ENCODE results near the gene PAFAH1B1.
"Not testable (repeated sequence)": the region's sequence is repeated elsewhere in the genome, so short reads cannot be mapped to it uniquely, and the experiment has no call there.

The PAFAH1B1 gene

DNA sequence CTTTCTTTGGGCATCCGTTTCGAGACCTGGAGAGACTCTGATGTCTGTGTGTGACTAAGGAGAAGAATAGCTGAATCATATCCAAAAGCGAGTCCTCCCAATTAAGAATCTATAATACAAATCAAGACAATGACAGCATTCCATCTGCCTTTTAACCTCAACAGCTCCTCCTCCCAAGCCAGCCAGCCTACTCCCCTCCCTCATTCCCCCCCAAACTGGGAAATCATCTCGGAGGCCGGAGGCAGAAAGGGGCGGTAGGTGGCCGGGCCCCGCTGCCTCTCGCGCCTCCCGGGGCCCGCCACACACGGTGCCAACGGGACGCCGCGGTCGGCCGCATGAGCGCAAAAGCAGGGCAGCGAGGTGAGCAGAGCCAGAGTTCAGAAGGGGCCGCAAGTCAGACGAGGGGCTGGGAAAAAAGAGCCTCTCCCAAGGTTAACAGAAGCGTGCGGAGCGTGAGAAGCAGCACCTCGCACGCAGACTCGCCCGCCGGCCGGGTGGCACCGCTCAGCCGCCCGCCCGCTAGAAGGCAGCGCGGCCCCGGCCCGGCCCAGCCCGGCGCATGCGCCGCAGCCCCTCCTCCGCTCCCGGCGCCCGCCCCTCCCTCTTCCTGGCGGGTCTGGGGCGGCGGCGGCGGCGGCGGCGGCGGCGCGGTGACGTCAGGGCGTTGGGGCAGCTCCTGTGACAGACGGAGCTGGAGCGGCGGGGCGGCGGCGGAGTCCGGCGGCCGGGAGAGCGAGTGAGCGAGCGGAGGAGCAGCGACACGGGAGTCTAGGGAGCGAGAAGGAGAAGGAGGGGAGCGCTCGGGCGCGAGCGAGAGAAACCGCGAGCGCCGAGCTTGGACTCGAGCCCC is at the start of gene PAFAH1B1:
Gene PAFAH1B1 (plus strand): TSS at position 684 of the 850 bp plus-strand sequence. CDS start 44,635 bp downstream, outside the sequence.
- DNase-seq: peak; percentile 32 to 95 (median 86)

DNA sequence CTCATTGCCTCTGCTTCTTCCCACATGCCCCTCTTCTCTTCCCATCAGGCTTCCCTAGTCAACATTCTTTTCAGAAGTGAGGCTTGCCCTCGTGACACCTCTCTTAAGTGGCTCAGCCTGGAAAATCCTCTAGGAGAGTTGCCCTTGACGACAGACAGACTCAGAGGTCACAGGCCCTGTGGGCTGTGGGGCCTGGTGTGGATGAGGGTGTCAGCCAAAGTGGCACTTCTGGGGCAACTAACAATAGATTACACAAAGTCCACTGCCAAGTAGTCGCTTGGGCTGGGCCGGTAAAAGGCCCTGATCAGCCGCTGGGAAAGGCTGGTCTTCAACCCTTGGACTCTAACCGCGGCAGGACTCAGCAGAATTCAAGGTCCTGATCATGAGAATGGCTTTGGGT is 48.1 kb upstream of the PAFAH1B1 start:
- no peak for DNase-seq

DNA sequence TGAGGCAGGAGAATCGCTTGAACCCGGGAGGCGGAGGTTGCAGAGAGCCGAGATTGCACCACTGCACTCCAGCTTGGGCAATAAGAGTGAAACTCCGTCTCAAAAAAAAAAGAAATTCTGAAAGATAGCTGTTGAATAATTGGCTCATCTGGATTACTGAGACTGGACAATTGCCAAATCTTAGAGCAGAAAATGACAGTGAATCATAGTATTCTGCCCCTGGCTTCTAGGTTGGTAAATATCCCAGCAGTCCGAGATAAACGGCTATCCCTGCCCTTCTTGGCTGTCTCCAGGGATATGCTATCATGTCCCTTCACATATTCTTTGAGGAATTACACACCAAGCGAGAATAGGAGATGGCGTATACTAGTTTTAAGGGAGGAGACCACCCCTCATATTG is 46.3 kb upstream of the PAFAH1B1 start:
- no peak for DNase-seq

DNA sequence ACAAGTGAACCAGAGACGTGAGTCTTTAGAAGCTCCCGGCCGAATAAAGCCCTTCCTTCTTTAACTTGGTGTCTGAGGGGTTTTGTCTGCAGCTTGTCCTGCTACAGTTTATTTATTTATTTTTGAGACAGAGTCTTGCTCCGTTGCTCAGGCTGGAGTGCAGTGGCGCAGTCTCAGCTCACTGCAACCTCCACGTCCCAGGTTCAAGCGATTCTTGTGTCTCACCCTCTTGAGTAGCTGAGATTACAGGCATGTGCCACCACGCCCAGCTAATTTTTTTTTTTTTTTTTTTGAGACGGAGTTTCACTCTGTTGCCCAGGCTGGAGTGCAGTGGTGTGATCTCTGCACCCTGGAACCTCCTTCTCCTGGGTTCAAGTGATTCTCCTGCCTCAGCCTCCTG is 45.4 kb upstream of the PAFAH1B1 start:
- not testable (repeated sequence) for DNase-seq

DNA sequence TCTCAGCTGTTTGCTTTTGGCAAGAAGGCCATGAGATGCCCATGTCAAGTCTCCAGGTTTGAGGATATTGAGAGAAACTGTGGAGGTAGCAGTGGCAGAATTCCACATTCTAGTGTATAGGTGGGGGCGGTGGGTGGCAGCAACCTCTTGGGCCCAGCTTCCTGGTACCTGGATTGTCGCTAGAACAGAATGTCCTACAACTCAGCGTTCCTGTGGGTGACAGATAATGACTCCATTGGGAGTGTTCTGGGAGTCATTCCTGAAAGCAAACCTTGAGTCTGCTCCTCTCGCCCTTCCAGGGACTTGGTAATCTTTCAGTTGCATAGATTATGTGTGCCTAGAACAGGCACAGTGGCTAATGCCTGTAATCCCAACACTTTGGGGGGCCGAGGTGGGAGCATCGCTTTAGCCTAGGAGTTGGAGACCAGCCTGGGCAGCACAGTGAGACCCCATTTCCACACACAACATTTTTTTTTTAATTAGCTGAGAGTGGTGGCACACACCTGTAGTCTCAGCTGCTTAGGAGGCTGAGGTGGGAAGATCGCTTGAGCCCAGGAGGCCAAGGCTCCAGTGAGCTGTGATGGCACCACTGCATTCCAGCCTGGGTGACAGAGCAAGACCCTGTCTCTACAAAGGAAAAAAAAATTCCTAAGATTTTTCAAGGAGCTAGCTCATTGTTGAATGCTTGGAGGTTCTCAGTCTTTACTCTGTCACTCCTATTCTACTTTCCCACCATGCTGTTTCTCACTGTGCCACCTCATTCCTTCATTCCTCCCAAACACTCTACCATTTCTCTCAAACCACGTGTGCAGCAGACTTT is 43.9 kb upstream of the PAFAH1B1 start:
- no peak for DNase-seq

DNA sequence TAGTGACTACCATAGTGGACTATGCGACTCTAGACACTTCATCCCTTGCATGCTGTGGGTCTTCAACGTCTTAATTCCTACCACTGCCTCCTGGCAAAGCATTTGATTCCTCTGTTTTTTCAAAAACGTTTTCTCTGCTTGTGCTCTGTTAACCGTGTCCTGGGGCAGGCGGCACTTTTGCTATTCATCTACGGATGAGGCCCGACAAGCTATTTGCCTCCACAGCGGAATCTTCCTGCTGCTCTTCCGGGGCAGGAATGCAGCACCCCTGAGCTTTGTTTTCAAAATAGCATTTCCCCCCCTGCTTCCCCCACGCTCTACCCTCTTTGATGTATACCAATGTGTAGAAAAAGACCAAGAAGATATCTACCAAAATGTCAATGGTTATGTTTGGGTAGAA is 42.0 kb upstream of the PAFAH1B1 start:
- no peak for DNase-seq

DNA sequence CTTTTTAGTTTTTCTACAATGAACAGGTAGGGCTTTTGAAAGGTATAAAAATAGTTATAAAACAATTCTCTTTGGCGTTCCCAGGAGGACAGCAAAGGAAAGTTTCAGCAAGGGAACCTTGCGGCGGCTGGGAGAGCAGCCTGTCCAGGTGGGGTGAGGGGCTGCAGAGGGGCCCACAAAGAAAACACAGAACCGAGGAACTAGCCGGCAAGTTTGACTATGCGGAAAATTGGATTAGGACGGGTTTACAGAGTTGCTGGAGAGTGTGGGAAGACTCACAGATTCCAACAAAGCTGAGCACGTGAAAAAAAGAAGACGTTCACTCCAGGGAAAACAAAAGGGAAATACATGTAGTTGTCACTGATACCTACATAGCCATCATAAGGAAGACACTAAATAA is 41.5 kb upstream of the PAFAH1B1 start:
- no peak for DNase-seq

DNA sequence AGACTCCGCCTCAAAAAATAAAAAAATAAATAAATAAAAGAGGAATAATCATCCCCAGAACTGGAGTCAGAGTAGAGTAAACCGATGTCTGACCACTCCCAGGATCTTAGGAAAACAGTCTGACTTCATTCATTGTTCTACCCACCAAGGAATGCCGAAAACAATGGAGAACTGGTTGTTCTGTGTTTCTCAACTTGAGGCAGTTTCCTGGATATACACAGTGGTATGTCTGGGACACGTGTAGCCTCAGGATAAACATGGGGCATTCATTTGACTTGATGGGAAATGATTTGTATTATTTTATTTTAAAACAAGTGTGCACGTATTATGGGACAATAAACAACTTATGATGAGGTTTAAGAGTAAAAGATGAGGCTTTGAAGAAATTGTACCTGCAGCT is 32.8 kb upstream of the PAFAH1B1 start:
- no peak for DNase-seq

DNA sequence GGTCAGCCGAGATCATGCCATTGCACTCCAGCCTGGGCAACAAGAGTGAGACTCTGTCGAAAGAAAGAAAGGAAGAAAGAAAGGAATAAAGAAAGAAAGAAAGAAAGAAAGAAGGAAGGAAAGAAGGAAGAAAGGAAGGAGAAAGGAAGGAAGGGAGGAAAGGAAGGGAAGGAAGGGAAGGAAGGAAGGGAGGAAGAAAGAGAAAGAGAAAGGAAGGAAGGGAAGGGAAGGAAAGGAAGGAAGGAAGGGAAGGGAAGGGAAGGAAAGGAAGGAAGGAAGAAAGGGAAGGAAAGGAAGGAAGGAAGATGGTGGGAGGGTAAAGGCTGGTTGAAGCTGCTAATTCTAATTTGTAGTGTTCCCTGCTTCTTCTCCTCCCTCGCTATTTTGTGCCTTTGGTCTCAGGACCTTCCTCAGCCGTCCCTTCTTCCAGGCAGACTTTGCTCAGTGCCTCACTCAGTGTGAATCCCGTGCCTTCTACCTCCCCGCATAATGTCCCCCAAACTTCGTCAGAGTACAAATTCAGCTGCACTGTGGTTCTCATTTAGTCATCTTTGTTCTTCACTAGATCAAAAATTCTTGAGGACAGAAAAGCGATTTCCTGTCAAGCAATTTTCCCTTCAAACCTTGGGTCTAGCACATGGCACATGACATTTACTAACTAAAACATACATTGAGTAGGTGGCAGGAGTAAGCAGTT is 31.1 kb upstream of the PAFAH1B1 start:
- no peak for DNase-seq

DNA sequence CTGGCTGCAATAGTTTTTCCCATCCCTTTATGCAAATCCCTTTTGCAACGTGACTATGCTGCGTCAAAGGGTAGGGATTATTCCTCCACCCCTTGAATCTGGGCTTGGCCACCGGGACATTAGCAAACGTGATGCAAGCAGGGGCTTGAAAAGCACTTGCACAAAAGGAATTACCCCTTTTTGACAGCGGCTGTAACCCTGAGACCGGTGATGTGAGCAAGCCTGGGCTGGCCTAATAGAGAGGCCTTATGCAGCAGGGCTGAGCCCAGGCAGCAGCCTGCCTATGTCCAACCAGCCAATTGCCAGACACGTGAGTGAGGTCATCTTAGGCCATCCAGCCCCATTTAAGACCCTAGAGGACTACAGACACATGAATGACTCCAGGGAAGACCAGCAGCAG is 30.4 kb upstream of the PAFAH1B1 start:
- no peak for DNase-seq

DNA sequence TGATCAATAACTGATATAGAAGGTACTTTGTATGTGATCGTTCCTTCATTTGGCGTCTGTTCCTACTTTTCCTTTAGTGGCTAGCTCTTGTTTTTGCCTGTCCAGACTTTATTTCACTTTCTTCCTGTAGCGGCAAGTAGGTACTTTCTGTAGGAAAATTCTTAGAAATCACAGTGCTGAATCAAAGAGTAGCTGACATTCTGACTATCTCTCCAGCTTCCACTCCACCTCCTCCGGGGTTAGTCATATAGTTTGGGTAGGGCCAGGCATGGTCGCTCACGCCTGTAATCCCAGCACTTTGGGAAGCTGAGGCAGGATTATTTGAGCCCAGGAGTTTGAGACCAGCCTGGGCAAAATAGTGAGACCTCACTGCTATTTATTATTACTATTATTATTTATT is 29.9 kb upstream of the PAFAH1B1 start:
- DNase-seq: no peak

DNA sequence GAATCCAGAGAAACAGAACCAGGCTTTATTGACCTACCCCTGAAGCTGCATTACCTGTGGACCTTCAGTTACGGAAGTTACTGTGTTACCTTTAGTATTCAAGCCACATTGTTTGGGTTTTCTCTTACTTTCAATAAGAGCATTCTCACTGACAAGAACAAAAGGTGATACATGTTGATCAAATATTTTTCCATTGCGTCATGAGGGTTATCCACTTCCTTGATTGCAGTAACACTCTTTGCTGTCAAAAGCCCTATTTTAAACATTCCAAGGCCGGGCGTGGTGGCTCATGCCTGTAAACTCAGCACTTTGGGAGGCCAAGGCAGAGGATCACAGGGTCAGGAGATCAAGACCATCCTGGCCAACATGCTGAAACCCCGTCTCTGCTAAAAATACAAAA is 28.6 kb upstream of the PAFAH1B1 start:
- no peak for DNase-seq

DNA sequence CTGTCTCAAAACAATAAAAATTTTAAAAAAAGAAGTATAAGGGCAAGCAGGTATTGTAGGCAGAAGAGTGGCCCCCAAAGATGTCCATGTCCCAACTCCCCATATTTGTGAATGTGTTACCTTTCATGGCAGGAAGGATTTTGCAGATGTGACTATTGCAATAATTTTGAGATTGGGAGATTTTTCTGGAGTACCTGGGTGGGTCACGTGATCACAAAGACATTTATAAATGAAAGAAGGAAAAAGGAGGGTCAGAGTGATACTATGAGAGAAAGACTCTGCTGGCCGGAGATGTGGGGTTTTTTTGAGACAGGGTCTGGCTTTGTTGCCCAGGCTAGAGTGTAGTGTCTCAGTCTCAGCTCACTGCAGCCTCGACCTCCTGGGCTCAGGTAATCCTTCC is 27.4 kb upstream of the PAFAH1B1 start:
- no peak for DNase-seq

DNA sequence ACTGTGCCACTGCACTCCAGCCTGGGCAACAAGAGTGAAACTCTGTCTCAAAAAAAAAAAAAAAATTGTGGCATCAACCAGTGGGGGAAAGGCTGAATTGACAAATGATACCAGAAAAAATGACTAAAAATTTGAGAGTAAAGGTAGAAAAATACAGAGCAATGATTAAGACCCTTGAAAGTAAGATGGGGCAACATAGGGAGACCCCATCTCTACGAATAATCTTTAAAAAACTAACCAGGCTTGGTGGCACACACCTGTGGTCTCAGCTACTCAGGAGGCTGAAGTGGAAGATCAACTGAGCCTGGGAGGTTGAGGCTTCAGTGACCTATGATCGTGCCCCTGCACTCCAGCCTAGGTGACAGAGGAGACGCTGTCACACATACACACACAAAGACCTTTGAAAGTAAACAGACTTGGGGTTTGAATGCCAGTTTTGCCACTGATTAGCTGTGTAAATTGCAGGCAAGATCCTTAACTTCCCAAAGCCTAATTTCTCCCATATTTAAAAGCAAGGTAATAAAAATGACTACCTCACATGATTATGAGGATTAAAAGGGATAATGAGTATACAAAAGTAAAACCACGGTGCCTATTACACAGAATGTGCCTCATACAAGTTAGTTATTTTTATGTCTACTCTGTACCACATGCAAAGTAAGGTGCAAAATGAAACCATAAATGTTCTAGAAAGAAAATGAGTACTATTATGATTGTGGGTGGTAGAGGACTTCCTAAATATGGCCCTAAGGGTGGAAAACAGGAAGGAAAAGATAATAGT is 21.7 kb upstream of the PAFAH1B1 start:
- DNase-seq: no peak

DNA sequence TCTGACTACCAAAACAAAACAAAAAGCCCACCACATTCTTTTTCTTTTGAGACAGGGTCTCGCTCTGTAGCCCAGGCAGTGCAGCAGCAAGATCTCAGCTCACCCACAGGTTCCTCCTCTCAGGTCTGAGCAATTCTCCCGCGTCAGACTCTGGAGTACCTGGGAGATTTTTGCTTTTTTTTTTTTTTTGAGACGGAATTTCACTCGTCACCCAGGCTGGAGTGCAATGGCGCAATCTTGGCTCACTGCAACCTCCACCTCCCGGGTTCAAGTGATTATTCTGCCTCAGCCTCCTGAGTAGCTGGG is 21.2 kb upstream of the PAFAH1B1 start:
- DNase-seq: not testable (repeated sequence)

DNA sequence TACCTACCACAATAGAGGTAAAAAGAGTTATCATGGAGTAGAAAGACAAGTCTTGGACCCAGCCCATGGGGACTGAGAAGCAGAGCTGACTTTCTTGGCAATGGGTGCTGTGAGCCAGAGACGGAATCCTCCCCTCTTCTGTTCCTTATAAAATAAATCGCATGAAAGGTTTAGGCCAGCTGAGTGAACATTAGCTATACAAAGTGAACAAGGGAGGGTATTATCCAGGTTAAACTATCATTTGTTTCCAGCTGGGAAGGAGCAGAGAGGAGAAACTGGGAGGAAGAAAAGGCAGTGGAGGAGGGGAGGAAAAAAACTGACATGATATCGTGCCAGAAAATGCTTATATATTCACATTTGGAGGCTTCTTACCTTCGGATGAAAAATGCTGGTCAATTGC is 13.3 kb upstream of the PAFAH1B1 start:
- peak in 1 of 56 donors; percentile 6 for DNase-seq

DNA sequence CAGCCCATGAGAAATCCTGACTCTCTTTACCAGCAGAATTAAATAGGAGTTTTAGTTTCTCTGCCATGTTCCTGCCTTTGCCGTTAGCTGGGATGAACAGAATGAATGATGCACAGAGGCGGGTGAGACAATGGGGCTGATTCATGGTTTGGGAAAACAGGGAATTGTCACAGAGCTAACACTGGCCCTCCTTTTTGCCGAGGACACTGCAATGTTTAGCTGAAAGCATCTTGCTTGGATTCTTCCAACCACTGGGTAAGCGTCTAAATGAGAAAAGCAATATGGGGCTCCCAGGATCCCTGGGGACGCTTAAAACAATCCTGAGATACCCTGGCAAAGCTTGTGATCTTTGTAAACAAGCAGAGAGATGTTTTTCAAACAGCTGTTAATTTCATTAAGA is 12.8 kb upstream of the PAFAH1B1 start:
- peak in 51 of 56 donors; percentile 4 to 87 (median 49) for DNase-seq

DNA sequence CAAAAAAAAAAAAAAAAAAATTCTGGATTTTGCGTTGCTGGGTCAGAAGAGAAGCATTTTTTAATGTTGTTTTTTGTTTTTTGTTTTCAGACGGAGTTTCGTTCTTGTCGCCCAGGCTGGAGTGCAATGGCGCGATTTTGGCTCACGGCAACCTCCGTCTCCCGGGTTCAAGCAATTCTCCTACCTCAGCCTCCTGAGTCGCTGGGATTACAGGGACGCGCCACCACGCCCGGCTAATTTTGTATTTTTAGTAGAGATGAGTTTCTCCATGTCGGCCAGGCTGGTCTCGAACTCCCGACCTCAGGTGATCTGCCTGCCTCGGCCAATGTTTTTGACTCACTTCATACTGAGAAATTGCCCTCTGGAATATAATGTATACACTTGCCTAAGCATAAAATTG is 11.0 kb upstream of the PAFAH1B1 start:
- no peak for DNase-seq

DNA sequence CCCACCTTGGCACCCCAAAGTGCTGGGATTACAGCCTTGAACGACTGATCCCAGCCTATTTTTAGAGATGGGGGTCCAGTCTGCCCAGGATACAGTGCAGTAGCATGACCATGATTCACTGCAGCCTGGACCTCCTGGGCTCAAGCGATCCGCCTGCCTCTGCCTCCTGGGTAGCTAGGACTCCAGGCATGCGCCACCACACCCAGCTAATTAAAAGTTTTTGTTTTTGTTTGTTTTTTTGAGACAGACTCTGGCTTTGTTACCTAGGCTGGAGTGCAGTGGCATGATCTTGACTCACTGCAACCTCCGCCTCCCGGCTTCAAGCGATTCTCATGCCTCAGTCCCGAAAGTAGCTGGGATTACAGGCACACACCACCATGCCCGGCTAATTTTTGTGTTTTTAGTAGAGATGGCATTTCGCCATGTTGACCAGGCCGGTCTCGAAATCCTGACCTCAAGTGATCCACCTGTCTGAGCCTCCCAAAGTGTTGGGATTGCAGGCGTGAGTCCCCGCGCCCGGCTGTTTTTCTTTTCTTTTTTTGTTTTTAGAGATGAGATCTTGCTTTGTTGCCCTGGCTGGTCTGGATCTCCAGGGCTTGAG is 2.3 kb upstream of the PAFAH1B1 start:
- no peak for DNase-seq

DNA sequence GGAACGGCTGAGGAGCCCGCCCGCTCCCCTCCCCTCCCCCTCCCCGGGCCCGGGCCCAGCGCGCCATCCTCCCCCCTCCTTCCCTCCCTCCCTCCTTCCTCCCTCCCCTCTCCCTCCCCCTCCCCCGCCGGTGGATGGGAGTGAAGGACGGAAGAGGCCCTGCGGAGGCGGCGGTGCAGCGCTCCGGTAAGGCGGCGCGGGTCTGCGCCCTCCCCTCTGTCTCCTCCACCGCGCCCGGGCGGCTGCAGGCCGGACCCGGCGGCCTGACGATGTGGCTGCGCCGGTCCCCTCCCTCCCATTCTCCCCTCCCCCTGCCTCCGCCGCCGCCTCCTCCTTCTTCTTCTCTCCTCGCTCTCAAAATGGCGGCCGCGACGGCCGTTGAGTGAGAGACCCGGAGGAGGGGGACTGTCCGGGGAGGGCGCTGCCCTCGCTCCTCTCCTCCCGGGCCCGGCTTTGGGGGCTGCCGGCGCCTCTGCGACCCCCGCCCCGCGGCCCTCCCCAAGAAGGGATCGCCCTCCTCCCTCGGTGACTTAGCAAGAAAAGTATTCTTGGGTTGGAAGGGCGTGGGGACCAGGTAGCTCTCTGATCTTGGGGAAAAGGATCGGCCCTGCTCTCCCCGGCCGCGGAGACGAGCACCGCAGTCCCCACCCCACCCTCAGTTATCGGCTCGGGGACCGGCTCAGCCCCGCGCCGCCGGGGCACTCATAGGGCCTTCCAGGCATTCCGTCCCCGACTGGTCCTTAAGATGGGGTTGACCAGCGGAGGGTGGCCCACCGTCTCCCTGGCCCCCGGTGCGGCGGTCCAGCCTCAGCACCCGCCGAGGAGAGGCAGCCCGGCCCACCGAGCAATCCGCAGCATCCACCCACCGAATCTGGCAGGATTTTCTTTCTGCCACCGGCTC is 617 bp downstream of the PAFAH1B1 start:
- peak in 55 of 56 donors; percentile 7 to 95 (median 77) for DNase-seq
